Measurements from ENCODE around the gene C10orf71.

- TF ChIP-seq POLR2A (IDR thresholded peaks at IDR 0.05): no peak
- TF ChIP-seq POLR2AphosphoS5 (IDR thresholded peaks at IDR 0.05): no peak
- TF ChIP-seq CTCF (IDR thresholded peaks at IDR 0.05): no peak
- TF ChIP-seq EP300 (IDR thresholded peaks at IDR 0.05): no peak
Measured at GRCh38 chr10:49254150-49254549, 44.8 kb upstream of the C10orf71 start.
